Suprapubic skin (tissue), 3 donors: ENCODE results near the gene NR3C2.

ENCODE experiments used
- POLR2AphosphoS5 ChIP-seq, 3 donors: sonication (generic); formaldehyde crosslinking; IDR thresholded peaks; one replicate each; pipeline ENCODE4 v1.6.1; 2017; ENCODE audit warnings: antibody characterized with exemption in 3 of 3
- TF ChIP-seq, protein P1 (sequence below), 2 donors: fragments of 200-600 bp in 1 of 2; fragments of 450-650 bp in 1 of 2; sonication (generic) in 1 of 2; IDR thresholded peaks; one replicate each; pipeline ENCODE4 v1.5.1; 2016 to 2019; ENCODE audit warnings: antibody characterized with exemption in 2 of 2, mild to moderate bottlenecking in 1 of 2, moderate library complexity in 1 of 2

DNA sequence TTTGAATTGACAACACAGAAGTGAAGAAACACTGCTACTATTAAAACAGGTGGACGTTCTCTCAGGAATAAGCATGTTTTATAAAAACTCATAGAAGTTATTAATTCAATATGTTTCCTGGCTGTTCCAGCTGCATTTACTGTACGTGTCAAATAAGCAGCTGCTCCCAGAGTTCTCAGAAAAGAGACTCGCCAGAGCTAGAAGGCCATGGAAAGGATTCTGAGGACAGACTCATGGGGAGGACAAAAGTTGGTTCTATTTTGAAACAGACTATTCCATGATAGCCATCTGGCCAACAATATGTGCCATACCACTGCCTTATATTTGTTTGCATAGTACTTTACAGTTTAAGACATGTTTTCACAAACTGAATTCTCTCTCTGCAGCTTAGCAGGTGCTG, 136.5 kb downstream of the NR3C2 start:
- TF ChIP-seq, protein P1, sequence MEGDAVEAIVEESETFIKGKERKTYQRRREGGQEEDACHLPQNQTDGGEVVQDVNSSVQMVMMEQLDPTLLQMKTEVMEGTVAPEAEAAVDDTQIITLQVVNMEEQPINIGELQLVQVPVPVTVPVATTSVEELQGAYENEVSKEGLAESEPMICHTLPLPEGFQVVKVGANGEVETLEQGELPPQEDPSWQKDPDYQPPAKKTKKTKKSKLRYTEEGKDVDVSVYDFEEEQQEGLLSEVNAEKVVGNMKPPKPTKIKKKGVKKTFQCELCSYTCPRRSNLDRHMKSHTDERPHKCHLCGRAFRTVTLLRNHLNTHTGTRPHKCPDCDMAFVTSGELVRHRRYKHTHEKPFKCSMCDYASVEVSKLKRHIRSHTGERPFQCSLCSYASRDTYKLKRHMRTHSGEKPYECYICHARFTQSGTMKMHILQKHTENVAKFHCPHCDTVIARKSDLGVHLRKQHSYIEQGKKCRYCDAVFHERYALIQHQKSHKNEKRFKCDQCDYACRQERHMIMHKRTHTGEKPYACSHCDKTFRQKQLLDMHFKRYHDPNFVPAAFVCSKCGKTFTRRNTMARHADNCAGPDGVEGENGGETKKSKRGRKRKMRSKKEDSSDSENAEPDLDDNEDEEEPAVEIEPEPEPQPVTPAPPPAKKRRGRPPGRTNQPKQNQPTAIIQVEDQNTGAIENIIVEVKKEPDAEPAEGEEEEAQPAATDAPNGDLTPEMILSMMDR (IDR thresholded peaks at IDR 0.05): no peak
- TF ChIP-seq POLR2AphosphoS5 (IDR thresholded peaks at IDR 0.05): no peak
